ENCODE measurements around the gene CKS1B.
A peak's percentile ranks its signal among the peaks of the same experiment; 100 is the strongest.

GRCh38 chr1:155003766-155004351 is 29.4 kb downstream of the CKS1B start:
- TF ChIP-seq CTCF (IDR thresholded peaks at IDR 0.05) (no peak), POLR2A (IDR thresholded peaks at IDR 0.05) (no peak), POLR2AphosphoS5 (IDR thresholded peaks at IDR 0.05) (peak; percentile 2)
